Measurements from ENCODE around the gene KIF2C. TPM values are rescaled to one million over a fixed set of nuclear protein-coding genes. Genes with fewer than 3 reads are reported as not detected.

The KIF2C gene
- total RNA-seq, 1 experiment from 2014 or later: 92.6 TPM

DNA sequence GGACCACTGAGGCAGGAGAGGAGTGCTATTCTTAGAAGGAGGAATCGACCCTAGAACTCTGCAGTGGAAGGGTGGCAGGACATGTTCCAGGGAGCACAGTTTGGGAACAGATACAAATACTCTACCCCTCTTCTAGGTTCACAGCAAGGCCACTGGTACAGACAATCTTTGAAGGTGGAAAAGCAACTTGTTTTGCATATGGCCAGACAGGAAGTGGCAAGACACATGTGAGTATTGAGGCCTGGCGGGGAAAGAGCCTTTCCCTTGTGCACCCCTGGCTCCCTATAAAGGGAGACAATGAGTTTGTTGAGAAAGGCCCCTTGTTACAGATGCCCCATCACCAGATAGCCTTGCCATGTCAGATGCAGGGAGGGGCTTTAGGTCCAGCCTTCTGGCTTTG lies 17.8 kb downstream of the KIF2C start:
- ATAC-seq: no peak
- TF ChIP-seq JUND (IDR thresholded peaks at IDR 0.05): no peak
- TF ChIP-seq SP1 (IDR thresholded peaks at IDR 0.05; ENCODE audit: low read depth): no peak
- no peak for TF ChIP-seq EGR1 (IDR thresholded peaks at IDR 0.05; ENCODE audit: low read depth)
- no peak for TF ChIP-seq ELF1 (IDR thresholded peaks at IDR 0.05; ENCODE audit: borderline replicate concordance, low read depth)
- no peak for TF ChIP-seq CEBPB (IDR thresholded peaks at IDR 0.05; ENCODE audit: low read depth)
- no peak for TF ChIP-seq POLR2AphosphoS5 (IDR thresholded peaks at IDR 0.05; ENCODE audit: low read depth, low read length)
- TF ChIP-seq, protein P1, sequence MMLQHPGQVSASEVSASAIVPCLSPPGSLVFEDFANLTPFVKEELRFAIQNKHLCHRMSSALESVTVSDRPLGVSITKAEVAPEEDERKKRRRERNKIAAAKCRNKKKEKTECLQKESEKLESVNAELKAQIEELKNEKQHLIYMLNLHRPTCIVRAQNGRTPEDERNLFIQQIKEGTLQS (IDR thresholded peaks at IDR 0.05): no peak
- no peak for TF ChIP-seq FOSL1 (IDR thresholded peaks at IDR 0.05; ENCODE audit: low read depth)
- Histone ChIP-seq H3K4me2 (ENCODE audit: low read length) (no peak overlapping the region), H3K27ac (ENCODE audit: low read depth, low read length) (no peak overlapping the region), H4K20me1 (ENCODE audit: insufficient read depth) (no peaks in the 10 kb centered on the region), H2AFZ (ENCODE audit: low read depth, low read length, poor library complexity, severe bottlenecking) (no peak overlapping the region), H3K79me2 (ENCODE audit: insufficient read depth, low read length) (no peaks in the 10 kb centered on the region), H3K9me2 (ENCODE audit: insufficient read depth) (no peaks in the 10 kb centered on the region), H3K36me3 (ENCODE audit: control insufficient read depth in 1 of 2, insufficient read depth in 2 of 2, low read length in 2 of 2) (peaks cover 61 to 87% of the 10 kb centered on the region in 2 experiments), H3K27me3 (ENCODE audit: insufficient read depth, low read length) (no peaks in the 10 kb centered on the region), H3K9me3 (ENCODE audit: control insufficient read depth in 1 of 2, insufficient read depth in 1 of 2, low read depth in 1 of 2, low read length in 2 of 2) (no peaks in the 10 kb centered on the region), H3K4me3 (replicated peaks in 1 of 2; ENCODE audit: low read depth in 1 of 2, low read length in 2 of 2) (no peak overlapping the region), H3K4me1 (ENCODE audit: control insufficient read depth in 1 of 2, insufficient read depth in 2 of 2, low read length in 2 of 2) (no peaks in the 10 kb centered on the region), H3K9ac (ENCODE audit: low read length) (no peak overlapping the region)
- RAD21 ChIA-PET (ENCODE audit: low non-redundant PET in 1 of 2, low total read pairs in 2 of 2, uncharacterized antibody in 2 of 2, unreplicated experiment in 2 of 2): no interaction called here
- no TSS peak for BruUV-seq (replicated peaks)
- CTCF ChIA-PET: no interaction called here
- intact Hi-C loops (cut with micrococcal nuclease): no loop called here
- no peak for DNase-seq (ENCODE audit: low read depth, low spot score)
- POLR2A ChIA-PET: interaction anchor here (0.7 kb wide), 1 partner anchor 27 kb away, joined by 3 read pairs; the partner anchor contains the start of gene RNU5D-1

DNA sequence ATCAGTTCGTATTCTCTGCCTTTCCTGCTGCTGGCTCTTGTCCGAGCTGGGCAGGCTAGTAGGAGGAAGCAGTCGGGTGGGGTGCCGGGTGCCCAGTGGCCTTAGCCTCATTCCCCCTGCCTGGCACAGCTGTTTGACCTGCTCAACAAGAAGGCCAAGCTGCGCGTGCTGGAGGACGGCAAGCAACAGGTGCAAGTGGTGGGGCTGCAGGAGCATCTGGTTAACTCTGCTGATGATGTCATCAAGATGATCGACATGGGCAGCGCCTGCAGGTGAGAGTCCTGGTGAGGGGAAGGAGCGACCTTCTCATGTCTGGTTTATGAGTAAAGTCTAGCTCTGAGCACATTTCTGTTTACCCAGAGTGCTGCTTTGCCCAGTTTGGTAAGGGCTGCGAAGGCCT lies 19.4 kb downstream of the KIF2C start:
- no peaks in the 10 kb centered on the region for H3K9me3 ChIP-seq (ENCODE audit: control insufficient read depth in 1 of 2, insufficient read depth in 1 of 2, low read depth in 1 of 2, low read length in 2 of 2)
- no TSS peak for BruUV-seq (replicated peaks)
- peaks cover 50 to 82% of the 10 kb centered on the region in 2 experiments for H3K36me3 ChIP-seq (ENCODE audit: control insufficient read depth in 1 of 2, insufficient read depth in 2 of 2, low read length in 2 of 2)
- H3K79me2 ChIP-seq (ENCODE audit: insufficient read depth, low read length): no peaks in the 10 kb centered on the region
- H2AFZ ChIP-seq (ENCODE audit: low read depth, low read length, poor library complexity, severe bottlenecking): no peak overlapping the region
- H3K27ac ChIP-seq (ENCODE audit: low read depth, low read length): no peak overlapping the region
- no peaks in the 10 kb centered on the region for H3K9me2 ChIP-seq (ENCODE audit: insufficient read depth)
- no peak overlapping the region for H3K9ac ChIP-seq (ENCODE audit: low read length)
- ChIA-PET CTCF (no interaction called here), POLR2A (interaction anchor here (1.2 kb wide), 1 partner anchor 15 kb away, joined by 3 read pairs; no protein-coding TSS in a partner anchor), RAD21 (ENCODE audit: low non-redundant PET in 1 of 2, low total read pairs in 2 of 2, uncharacterized antibody in 2 of 2, unreplicated experiment in 2 of 2) (no interaction called here)
- no peak overlapping the region for H3K4me3 ChIP-seq (replicated peaks in 1 of 2; ENCODE audit: low read depth in 1 of 2, low read length in 2 of 2)
- ATAC-seq (no peak), DNase-seq (ENCODE audit: low read depth, low spot score) (no peak)
- TF ChIP-seq ZFX (IDR thresholded peaks at IDR 0.05): no peak
- no peak for TF ChIP-seq ELF1 (IDR thresholded peaks at IDR 0.05; ENCODE audit: borderline replicate concordance, low read depth)
- TF ChIP-seq CBX3 (IDR thresholded peaks at IDR 0.05; ENCODE audit: low read depth): no peak
- TF ChIP-seq ZNF274 (IDR thresholded peaks at IDR 0.05; ENCODE audit: low read depth, low read length): no peak
- TF ChIP-seq POLR2AphosphoS5 (IDR thresholded peaks at IDR 0.05; ENCODE audit: low read depth, low read length): no peak
- TF ChIP-seq POLR2A (IDR thresholded peaks at IDR 0.05; ENCODE audit: borderline replicate concordance, extremely low read depth, insufficient read depth, insufficient read length): no peak
- TF ChIP-seq EZH2phosphoT487 (IDR thresholded peaks at IDR 0.05; ENCODE audit: borderline replicate concordance): no peak
- no peak for TF ChIP-seq SRF (IDR thresholded peaks at IDR 0.05; ENCODE audit: low read depth)
- TF ChIP-seq, protein P2, sequence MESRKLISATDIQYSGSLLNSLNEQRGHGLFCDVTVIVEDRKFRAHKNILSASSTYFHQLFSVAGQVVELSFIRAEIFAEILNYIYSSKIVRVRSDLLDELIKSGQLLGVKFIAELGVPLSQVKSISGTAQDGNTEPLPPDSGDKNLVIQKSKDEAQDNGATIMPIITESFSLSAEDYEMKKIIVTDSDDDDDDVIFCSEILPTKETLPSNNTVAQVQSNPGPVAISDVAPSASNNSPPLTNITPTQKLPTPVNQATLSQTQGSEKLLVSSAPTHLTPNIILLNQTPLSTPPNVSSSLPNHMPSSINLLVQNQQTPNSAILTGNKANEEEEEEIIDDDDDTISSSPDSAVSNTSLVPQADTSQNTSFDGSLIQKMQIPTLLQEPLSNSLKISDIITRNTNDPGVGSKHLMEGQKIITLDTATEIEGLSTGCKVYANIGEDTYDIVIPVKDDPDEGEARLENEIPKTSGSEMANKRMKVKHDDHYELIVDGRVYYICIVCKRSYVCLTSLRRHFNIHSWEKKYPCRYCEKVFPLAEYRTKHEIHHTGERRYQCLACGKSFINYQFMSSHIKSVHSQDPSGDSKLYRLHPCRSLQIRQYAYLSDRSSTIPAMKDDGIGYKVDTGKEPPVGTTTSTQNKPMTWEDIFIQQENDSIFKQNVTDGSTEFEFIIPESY (IDR thresholded peaks at IDR 0.05; ENCODE audit: extremely low read depth, insufficient replicate concordance, low read length): no peak
- no peak for TF ChIP-seq EZH2 (IDR thresholded peaks at IDR 0.05)
- no peak for TF ChIP-seq EGR1 (IDR thresholded peaks at IDR 0.05; ENCODE audit: low read depth)
- H3K4me2 ChIP-seq (ENCODE audit: low read length): no peak overlapping the region
- no peaks in the 10 kb centered on the region for H3K27me3 ChIP-seq (ENCODE audit: insufficient read depth, low read length)
- no peaks in the 10 kb centered on the region for H3K4me1 ChIP-seq (ENCODE audit: control insufficient read depth in 1 of 2, insufficient read depth in 2 of 2, low read length in 2 of 2)
- no peaks in the 10 kb centered on the region for H4K20me1 ChIP-seq (ENCODE audit: insufficient read depth)
- intact Hi-C loops (cut with micrococcal nuclease): no loop called here
